GOT3 (cell line): ENCODE data around the gene CNOT4.
"Not testable (repeated sequence)": the region's sequence is repeated elsewhere in the genome, so short reads cannot be mapped to it uniquely, and the experiment has no call there.

Experiments
- DNase-seq: peaks from one replicate; lab custom pipeline; 2025; ENCODE audit warnings: mixed read lengths; lab: John Stamatoyannopoulos, UW

CNOT4 gene

DNA sequence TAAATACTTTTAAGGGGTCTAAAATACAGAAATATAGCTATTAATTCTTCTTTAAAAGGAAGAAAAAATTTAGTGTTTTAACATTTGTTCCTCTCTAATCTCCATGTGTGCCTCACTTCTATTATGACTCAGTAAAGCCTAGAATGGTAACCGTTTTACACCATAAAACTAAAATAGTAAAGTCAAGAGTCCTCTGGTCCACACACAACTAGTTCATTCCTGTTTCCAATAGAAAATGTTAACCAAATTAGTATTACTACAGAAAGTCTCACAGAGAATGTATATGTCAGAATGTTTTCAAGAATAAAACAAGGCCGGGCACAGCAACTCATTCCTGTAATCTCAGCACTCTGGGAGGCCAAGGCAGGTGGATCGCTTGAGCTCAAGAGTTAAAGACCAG is 55.8 kb downstream of the CNOT4 start:
- no peak for DNase-seq

DNA sequence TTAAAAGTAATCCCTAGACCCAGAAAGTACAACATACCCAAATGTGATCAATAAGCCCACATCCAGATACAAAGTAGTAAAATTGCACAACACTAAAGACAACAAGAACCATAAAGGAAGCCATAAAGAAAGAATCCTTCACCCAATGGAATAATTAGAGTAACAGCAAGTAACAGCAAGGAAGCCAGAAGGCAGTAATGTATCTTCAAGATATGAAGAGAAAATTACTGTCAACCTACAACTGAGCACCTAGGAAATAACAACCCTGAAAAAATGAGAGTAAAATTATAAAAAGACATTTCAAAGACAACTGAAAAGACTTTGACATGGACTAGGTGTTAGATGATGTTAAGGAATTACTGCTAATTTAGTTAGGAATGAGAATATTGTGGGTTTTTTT is 60.5 kb downstream of the CNOT4 start:
- no peak for DNase-seq

DNA sequence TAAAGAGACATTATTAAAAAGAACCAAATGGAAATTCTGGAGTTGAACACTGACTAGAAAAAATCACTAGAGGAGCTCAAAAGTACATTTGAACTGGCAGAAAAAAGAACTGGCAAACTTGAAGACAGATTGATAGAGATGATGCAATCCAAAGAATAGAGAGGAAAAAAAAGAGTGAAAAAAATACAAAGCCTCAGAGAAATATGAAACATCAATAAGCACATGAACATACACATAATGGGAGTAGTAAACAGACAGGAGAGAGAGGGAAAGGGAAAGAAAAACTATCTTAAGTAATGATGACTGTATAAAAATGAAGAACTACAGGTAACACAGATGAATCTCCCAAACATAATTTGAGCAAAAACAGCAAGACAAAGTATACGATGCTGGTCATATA is 61.1 kb downstream of the CNOT4 start:
- no peak for DNase-seq

DNA sequence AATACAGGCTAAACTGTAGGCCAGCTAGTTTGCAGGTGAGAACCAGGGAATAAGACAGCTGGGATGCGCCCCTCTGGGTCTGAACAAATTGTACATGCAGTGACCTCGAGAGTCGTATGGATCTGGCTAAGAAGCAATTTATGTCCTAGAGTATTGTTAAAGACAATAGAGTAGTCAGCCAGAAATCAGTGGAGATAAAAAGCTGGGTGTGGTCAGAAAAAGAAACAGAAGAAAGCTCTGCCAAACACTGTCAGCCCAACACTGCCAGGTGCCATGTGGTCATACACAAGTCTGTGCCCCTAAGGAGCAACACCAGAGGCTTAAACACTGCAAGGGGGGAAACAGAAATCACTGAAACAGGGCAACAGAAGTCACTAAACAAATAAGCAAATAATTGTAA is 62.2 kb downstream of the CNOT4 start:
- no peak for DNase-seq

DNA sequence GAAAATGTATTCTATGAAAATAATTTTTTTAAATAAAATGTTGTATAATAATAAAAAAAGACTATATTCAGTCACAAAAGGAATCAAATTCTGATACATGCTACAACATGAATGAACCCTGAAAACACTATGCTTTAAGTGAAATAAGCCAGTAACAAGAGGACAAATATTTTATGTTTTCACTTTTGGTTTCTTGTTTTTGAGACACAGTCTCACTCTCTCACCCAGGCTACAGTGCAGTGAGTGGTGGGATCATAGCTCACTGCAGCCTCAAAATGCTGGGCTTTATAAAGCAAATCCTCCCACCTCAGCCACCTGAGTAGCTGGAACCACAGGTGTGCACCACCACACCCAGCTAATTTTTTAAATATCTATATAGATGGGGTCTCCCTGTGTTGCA is 64.2 kb downstream of the CNOT4 start:
- no peak for DNase-seq

DNA sequence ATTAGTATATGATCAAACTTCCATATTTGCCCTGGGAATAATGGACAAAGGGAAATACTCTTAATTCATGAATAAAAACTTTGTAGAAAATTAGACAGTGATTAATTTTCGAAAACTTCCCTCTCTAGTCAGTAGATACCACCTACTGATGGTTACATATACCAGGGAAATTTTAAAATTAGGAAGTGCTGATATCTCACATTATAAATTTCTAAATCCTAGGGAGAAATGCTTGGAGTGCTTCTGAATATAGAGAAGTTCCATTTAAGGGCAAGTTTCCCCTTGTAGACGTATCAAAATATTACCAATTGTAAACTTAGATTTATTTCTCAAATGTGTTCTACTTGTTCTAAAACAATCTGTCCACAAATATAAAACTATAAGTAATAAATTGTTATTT is 64.6 kb downstream of the CNOT4 start:
- DNase-seq, result not testable (repeated sequence)

DNA sequence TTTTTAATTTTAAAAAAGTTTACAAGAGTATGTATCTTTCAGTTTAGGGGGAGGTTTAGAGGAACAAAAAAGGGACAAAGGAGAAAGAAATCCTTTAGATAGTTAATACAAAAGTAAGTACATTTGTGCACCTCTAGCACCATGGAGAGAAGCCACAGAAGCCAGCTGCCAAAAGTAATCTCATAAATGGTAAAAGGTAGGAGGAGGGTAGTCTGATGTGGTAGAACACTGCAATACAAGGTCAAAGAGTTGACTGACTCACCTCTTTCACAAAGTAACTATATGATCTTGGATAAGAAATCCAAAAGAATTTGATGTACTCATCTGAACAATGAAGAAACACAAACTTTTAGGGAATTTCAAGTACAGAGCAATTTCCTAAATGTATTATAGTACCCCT is 68.1 kb downstream of the CNOT4 start:
- no peak for DNase-seq

DNA sequence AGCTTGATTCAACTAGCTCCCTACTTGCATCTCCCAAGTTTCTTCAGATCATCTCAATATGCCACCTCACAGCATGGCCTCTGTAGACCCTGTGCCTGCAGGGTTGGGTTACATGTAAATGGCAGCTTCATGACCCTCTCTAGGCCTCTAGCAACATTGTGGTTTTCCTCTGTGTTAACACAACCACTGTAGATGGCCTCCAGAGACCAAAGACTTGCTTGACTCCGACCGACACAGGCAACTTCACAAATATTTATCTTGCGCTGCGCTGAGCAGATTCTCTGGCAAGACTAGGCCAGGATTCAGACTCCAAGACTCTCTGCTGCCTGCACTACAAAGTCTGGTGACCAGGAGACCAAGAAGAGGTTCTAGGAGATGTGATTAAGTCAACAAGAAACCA is 75.9 kb downstream of the CNOT4 start:
- DNase-seq, result no peak

DNA sequence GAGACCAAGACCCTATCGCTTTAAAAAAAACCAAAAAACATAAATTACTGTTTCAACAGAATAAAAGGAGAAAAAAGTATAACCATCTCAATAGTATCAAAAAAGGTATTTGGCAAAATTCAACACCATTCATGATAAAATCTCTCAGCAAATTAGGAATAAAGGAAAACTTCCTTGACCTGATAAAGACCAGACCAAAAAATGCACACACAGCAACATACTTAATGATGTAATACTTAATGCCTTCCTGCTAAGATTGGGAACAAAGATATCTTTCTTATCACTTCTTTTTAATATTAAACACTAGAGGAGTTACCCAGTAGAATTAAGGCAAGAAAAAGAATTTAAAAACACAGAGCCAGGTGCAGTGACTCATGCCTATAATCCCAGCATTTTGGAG is 79.3 kb downstream of the CNOT4 start:
- DNase-seq, result no peak

DNA sequence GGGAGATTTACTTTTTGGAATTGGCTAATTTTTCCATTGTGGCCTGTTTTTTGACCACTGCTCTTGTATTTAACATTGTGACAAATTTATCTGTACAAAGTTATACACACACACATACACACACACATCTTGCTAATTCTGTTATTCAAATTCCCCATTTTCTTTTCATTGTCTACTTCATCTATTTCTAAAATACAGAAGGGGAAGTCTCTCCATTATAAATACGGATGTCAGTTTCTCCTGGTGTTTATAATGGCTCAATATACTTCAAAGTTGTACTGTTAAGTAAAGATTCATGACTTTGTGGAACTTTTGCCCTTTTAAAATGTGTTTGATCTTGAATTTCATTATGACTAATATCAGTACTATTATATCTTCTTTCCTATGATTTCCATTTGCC is 81.0 kb downstream of the CNOT4 start:
- DNase-seq, result no peak

DNA sequence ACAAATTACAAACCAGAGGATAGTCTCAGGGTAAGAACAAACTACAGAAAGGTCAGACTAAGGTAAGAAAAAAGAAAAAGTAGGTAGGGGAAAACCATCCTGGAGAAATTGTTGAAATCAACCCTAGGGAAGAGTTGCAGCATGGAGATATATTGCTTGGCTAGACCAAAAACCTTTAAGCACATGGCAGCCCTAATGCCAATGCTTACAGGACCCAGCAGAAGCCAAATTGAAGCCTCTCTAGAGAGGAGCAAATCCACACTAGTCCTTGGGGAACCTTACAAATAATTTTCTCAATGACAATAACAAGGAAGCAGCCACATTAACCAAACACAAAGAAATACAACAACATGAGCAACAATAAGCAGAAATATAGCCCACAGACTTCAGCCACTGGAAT is 81.9 kb downstream of the CNOT4 start:
- no peak for DNase-seq

DNA sequence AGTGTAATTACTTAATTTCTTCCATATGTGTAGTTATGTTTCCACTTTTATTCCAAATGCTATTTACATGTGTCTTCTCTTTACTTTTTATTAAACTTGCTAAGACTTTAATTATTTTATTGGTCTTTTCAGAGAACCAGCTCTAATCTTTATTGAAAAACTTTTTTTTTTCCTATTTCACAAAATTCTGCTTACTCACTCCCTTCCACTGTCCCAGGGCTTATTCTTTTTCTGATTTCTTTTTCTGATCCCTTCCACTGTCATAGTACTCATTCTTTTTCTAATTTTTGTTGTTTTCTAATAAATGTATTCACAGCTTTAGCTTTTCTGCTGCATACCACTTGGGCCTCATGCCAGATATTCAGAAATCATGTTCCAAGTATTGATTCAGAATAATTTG is 82.7 kb downstream of the CNOT4 start:
- DNase-seq, result no peak

DNA sequence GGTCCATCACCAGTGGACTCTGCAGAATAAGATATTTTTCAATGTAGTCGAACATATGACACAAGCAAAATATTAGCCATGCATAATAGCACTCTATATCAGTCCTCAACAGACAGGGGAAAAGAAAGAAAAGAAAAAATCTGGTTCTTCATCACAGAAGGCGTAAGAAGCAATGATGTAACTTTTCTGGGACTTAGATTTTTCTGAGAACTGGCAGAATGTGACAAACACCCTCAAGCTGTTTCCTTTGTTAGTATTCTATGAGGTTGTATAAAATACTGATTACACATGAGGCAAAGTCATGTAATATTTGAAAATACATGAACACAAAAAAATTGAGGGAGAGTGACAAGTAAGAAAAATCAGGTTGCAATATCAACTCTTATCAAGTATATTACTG is 84.9 kb downstream of the CNOT4 start:
- DNase-seq, result no peak

DNA sequence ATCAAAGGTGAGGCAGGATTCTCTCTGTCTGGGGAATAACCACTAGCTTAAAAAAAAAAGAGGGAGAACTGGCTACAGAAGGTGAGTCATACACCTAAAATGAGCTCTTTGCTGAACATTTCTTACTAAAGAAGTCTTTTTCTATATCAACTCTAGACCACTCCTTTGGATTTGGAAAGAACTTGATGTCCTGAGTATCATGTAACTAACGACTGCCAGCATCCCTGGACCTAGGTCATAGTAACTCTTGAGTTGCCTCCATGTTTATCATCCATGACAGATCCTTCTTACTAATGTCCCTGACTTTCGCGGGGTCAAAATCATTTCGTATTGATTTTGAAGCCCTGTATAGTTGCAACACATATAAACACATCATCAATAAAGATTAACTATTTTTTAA is 89.1 kb downstream of the CNOT4 start:
- no peak for DNase-seq

DNA sequence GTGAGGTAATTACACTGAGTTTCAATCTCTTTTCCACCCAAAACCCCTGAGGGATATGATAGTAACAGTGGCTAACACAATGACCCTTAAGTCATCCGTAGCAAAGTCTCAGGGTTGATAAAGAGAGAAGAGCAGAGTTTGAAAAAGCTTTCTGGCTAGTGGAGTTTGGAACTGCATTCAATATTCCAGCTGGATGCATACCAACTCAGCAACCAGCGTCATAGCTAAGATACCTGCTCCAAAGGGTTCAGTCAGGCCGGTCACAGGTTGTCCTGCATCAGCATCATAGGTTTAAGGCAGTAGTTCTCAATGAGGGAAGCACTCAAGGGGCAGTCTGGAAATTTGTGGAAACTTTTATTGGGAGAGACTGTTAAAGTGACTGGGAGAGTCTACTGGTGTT is 93.5 kb downstream of the CNOT4 start:
- no peak for DNase-seq

DNA sequence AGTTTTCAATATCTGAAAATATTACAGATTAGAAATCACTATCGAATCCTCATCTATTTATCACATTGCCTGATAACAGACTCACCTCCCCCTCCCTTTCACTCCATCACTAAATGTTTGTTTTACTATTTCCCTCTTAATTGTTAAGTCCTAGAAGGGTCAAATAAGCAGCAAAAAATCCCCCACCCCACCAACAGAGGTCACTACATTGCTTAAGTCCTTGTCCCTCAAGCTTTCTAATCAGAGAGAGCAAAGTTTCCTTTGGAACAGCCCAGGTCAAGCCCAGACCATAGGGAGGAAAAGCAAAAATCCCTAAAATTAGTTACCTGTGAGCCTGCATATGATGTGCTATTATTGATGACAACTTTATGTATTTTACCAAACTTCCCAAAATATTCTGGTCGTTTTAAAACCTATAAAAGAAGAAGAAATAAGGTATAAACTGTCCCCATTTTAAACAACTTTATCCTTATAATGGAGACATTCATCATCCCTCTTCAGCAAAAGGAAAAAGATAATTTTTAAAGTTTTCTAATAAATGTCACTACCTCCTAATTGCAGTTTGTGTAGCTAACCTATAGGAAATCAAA is 95.0 kb downstream of the CNOT4 start:
- DNase-seq, result no peak

DNA sequence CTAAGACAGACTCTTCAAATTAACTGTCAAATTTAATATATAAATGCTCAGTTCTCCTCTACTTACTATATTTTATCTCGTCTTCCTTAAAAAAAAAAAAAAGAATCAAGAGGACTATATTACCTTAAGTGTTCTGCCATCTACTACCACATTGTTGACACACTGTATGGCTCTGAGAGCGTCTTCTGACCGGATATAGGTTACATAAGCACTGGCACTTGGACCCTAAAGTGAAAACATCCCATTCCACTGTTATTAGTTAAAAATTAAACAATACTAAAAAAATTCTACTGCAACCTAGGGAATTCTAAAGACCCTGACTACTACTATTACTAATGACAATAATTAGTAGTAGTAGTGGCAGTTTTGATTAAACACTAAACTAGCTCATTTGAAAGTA is 95.7 kb downstream of the CNOT4 start:
- DNase-seq, result no peak

DNA sequence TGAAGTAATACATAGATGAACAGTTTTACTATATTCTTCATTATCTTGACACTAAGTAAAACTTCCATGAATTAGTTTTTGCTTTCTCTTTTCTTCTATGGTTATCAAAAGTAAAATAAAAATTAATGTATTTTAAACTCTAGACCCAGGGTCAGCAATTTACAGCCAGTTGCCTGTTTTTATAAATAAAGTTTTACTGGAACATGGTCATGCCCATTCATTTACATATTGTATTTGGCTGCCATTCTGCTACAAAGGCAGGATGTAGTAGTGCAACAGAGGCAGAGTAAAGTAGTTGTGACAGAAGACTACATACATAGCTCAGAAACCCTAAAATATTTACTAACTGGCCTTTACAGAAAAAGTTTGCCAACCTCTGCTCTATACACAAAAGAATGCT is 98.8 kb downstream of the CNOT4 start:
- DNase-seq, result no peak

DNA sequence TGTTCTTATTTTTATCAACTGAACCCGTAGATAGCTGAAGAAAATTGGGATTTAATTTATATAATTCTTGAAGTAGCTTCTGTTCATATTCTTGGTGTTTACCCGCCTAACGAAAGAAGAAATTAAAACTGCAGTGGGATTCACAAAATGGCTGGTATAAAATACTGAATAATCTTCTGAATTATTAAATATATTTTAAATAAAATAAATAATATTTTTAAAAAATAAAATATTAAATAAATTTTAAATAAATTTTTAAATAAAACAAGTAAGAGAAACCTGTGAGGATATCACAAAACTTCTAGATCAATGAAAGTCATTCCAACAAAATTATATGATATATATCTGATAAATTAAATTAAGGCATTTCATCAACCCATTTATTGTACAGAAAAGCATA is 99.4 kb downstream of the CNOT4 start:
- DNase-seq, result no peak

DNA sequence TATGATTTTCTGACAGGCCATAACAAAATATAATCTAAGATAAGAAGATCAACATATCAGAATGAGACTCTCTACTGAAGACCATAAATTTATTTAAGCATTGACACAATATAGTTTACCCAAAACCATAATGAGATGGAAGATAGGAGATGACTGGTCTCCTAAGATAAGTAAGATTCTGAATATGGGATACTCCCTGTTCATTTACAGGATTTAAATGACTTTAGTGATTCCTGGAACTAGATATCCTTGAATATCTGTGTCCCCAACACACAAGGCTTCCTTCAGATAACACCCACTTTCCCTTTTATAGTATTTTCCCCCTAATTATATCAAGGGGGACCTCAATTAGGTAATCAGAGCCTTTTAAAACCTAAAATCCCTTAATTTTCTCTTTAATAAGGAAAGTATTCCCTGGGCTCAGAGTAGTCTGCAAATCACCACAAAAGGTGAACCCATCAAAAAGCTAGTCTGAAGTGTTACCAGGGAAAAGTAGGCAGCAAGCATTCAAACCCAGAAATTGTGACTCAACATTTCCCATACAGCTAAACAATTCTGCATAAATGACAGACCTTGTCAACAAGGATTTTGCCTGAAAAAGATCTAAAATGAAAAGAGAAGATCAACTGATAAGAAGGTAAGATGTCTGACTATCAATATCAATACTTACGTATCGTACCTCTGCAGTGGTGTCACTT is 99.9 kb downstream of the CNOT4 start:
- no peak for DNase-seq

DNA sequence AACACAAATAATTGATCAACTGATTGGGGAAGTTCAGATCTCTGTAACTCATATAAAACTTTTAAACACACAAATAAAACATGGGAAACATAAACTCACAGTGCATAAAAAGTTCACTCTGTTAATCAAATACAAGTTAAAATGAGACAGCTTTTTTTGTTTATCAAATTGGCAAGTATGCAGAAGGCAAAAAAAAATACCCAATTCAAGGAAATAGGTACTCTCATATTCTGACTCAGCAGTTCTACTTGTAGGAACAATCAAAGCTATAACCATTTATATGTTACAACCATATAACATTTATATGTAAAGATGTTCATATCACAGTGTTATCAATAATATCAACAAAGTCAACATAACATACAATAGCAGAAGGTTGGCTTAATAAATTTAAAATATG is 102.0 kb downstream of the CNOT4 start:
- DNase-seq, result no peak

DNA sequence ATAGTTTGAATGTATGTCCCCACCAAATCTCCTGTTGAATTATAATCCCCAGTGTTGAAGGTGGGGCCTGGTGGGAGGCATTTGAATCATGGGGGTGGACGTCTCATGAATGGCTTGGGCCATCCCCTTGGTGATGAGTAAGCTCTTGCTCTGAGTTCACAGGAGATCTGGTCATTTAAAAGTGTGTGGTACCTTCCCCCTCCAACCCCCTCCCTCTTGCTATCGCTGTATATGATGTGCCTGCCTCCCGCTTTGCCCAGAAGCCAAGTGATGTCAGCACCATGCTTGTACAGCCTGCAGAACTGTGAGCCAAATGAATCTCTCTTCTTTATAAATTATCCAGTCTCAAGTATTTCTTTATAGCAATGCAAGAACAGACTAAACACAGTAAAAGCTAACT is 103.0 kb downstream of the CNOT4 start:
- no peak for DNase-seq

DNA sequence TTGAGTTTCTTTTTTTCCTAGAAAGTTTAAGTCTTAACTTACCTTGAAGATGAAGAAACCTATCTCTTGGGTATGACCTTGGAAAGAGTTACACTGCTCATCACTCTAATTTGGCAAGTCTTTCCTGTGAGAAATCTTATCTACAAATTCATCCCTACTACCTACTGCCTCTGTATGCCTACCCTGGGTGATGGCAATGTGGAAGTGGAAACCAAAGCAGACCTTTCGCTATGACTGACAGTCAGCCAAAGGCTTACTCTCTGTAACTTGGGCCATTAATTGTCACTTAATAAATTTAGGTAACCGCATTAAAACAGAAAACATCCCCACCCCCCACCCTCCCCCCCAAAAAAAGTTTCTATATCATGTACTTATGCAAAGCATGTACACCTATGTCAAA is 103.9 kb downstream of the CNOT4 start:
- DNase-seq, result no peak

DNA sequence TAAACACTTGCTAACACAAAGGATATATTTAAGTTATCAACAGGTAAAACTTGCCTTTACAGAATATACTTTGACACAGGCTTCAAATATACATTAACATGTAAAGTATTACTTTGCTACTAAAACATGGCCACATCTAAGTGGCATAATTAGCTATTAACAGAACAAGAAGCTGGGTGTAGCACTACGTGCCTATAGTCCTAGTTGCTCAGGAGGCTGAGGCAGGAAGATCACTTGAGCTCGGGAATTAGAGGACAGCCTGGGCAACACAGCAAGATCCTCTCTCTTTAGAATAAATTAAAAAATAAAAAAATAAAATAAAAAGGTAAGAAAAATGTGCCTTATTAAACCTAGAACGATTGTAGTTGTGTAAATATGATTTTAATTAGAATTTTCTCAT is 106.6 kb downstream of the CNOT4 start:
- DNase-seq, result no peak
